Stimulated activated CD8-positive, alpha-beta memory T cell treated with anti-CD3 and anti-CD28 coated beads, Interleukin-4, amount 100 ng/mL, for 4 hours (primary cell): ENCODE measurements around the gene TCF12.
"Not testable (repeated sequence)": the region's sequence is repeated elsewhere in the genome, so short reads cannot be mapped to it uniquely, and the experiment has no call there.

Experiments
- DNase-seq, 2 donors: peaks; one replicate each; pipeline ENCODE4 v3.0.0-alpha.2; 2020; ENCODE audit warnings: low read depth in 2 of 2, low spot score in 1 of 2

TCF12 gene

DNA sequence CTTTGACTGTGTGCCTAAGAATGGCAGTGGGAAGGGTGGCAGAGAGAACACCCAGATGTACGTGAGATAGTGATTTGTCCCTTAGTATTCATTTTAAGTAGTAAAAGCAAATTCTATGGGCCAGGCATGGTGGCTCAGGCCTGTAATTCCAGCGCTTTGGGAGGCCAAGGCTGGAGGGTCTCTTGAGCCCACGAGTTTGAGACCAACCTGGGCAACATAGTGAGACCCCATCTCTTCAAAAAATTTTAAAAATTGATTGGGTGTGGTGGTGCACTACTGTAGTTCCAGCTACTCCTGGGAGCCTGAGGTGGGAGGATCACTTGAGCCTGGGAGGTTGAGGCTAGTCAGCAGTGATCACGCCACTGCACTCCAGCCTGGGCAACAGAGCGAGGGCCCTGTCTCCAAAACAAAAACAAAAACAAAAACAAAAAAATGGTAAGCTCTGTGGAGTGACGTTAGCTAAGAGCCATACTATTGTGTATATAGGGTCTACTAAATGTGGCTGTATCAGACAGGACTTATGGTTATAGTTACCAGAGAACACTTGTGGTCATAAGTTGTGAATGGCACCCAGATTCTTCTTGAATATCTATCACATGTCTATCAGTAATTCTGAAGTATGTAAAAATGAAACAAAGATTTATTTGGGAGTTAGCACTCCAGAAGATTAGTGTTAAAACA is 171.5 kb downstream of the TCF12 start:
- DNase-seq, result no peak

DNA sequence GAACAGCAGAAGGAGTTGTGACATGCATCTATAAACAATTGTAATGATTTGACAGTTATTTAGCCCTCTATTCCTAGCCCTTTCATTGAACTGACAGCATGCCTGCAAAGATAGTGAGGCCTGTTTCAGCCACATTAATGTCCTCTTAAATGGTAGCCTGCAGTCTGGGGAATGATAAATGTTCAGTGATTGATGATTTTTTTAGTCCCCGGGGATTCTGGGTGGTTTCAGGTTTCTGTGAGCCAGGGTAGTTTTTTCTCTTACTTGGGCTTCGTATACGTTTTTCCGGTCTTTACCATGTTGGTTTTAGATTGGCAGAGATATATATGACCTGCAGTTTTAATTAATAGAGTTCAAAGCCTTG is 172.0 kb downstream of the TCF12 start:
- DNase-seq, result no peak

- no peak for DNase-seq
Observed at GRCh38 chr15:57091636-57092035, 173.2 kb downstream of the TCF12 start.

DNA sequence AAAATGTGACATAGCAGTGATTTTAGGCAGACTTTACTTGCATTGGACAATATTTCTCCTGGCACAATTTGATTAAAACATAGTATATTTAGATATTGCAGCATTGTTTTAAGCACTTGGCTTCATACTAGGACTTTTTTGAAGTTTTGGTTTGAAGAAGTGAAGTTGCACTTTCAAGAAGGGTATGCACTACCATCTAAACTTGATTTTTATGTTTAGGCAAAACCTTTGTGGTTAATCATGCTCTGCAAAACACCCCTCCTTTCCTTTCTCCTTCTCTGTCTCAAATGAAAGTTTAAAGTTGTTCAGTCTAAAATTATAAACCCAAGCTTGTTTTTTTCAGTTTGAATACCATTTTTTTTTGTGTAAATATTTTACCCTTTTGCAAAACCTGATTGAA is 173.8 kb downstream of the TCF12 start:
- DNase-seq, result no peak

- no peak for DNase-seq
Observed at GRCh38 chr15:57094321-57095257, 176.1 kb downstream of the TCF12 start.

GRCh38 chr15:57095896-57096295 is 177.5 kb downstream of the TCF12 start:
- DNase-seq, result no peak

DNA sequence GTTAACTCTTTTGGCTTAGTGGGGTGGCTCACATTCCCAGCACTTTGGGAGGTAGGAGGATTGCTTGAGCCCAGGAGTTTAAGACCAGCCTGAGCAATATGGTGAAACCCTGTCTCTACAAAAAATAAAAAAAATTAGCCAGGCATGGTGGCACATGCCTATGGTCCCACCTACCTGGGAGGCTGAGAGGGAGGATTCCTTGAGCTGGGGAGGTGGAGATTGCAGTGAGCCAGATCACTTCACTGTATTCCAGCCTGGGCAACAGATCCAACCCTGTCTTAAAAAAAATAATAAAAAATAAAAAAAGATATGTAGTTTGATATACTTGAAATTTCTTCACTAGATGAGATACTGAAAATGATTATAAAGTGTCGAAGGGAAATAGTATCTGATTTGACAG is 178.8 kb downstream of the TCF12 start:
- DNase-seq, result no peak

DNA sequence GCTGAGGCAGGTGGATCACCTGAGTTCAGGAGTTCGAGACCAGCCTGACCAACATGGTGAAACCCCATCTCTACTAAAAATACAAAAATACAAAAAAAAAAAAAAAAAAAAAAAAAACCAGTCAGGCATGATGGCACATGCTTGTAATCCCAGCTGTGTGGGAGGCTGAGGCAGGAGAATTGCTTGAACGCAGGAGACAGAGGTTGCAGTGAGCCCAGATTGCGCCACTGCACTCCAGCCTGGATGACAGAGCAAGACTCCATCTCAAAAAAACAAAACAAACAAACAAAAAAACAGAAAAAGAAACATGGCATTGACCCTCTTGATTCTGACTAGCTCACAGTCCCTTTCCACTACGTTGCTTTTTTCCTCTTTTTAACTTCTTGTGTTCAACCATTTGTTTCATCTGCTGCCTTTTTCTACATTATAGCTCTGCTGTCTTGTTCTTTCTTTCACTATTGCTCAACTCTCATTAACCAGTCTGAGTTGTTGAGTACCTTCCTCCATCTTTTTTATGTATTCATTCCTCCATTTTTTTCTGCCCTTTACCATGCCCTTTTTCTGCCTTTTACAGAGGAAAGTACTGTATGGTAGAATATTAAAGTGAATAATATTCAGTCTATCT is 179.6 kb downstream of the TCF12 start:
- not testable (repeated sequence) for DNase-seq

GRCh38 chr15:57098896-57099295 is 180.5 kb downstream of the TCF12 start:
- no peak for DNase-seq

- DNase-seq, result no peak
Observed at GRCh38 chr15:57100136-57100539, 181.7 kb downstream of the TCF12 start.

DNA sequence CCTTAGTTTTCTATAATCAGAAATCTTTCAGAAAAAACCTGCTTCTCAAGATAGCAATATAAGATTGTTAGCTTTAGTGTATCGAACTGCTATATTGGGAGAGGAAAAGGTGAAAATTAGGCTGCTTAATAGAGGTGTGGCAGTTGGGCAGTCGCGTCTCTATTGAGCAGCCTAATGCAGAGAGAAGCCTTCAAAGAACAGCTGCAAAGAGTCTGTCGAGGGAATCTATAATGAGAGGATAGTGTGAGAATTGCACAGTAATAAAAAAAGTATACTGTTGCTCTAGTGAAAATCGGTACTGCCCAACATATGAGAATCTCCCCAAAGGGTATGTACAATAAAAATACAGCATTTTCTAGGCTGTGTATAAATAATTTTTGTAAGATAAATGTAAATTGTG is 184.4 kb downstream of the TCF12 start:
- no peak for DNase-seq

- no peak for DNase-seq
Observed at GRCh38 chr15:57108296-57108695, 189.9 kb downstream of the TCF12 start.

DNA sequence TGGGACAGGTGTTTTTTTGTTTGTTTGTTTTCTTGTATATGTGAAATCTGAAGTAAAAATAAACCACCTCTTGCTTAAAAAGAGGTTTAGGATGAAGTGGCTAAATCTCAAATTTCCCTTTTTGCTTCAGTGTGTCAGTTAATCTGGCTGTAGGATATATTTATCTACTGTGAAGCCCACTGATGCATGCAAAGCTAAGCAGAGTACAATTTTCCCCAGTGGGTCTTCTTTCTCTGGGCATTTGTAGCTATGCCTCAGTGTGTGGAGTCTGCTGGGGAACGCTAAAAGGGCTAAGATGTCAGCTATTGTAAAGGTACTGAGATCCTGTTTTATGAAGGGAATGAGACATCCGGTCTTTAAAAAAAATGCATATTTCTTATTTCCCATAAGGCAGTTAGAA is 190.6 kb downstream of the TCF12 start:
- no peak for DNase-seq

DNA sequence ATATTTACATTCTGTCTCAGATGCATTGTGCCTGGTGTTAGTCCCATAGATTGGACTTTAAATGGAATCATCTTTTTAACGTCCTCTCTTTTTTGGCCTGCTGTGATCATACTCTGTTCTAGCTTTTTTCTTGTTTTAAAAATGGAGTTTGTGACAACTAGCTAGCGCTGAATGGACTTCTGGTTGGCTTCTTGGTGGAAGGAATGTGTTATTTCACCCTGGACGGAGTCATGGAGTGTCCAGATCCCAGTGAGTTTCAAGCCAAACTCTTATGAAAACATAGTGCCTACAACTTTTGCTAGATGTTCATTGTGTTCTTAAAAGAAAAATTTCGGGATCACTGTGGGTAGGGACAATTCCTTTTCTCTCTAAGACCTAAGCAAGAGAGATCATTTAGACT is 192.6 kb downstream of the TCF12 start:
- DNase-seq, result no peak

GRCh38 chr15:57112178-57112577 is 193.7 kb downstream of the TCF12 start:
- no peak for DNase-seq

GRCh38 chr15:57114070-57114469 is 195.6 kb downstream of the TCF12 start:
- no peak for DNase-seq

- DNase-seq, result no peak
Observed at GRCh38 chr15:57118013-57118799, 199.8 kb downstream of the TCF12 start.

GRCh38 chr15:57122080-57122840 is 203.8 kb downstream of the TCF12 start:
- no peak for DNase-seq

GRCh38 chr15:57124036-57124435 is 205.6 kb downstream of the TCF12 start:
- DNase-seq, result no peak

DNA sequence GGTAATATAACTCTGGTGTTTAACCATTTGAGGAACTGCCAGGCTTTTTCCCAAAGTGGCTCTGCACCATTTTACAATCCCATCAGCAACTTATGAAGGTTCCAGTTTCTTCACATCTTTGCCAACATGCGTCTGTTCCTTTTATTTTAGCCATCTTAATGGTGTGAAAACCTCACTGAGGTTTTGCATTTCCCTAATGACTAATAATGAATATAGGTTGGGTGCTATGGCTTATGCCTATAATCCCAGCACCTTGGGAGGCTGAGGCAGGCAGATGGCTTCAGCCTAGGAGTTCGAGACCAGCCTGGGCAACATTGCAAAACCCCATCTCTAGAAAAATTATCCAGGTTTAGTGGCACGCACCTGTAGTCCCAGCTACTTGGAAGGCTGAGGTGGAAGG is 210.6 kb downstream of the TCF12 start:
- no peak for DNase-seq

DNA sequence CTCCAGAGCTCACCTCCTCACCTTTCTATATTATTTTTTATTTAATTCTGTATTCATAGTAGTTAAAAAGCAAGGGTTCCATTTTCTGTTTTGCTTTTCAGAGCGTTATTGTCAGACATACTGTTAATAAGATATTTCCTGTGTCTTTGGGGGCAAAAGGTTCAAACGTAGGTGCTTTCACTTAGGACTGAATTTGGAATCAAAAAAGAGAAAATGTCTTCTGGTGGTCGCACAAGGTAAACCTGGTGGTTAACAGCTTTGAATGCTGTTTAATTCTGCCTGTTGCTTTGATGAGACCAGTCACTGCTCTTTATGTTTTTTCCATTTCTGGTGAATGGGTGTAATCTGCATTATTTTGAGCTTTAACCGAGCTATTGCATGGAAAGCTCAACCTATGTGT is 212.5 kb downstream of the TCF12 start:
- DNase-seq, result no peak
